Measurements from ENCODE around the gene ALK.

- TF ChIP-seq JUNB (IDR thresholded peaks at IDR 0.05) (no peak), CTCF (IDR thresholded peaks at IDR 0.05 in 2 of 3, conservative IDR thresholded peaks at IDR 0.05 in 1 of 3; ENCODE audit: control insufficient read depth in 2 of 3, extremely low read depth in 1 of 3, insufficient read depth in 1 of 3, low read depth in 3 of 3, low read length in 3 of 3) (no peak), EZH2 (IDR thresholded peaks at IDR 0.05; ENCODE audit: borderline replicate concordance, control insufficient read depth, low read depth, low read length) (no peak), POU2F2 (IDR thresholded peaks at IDR 0.05; ENCODE audit: borderline replicate concordance, low read depth, low read length) (no peak), RB1 (IDR thresholded peaks at IDR 0.05; ENCODE audit: borderline replicate concordance) (no peak), FOXK2 (IDR thresholded peaks at IDR 0.05) (no peak), ZNF274 (IDR thresholded peaks at IDR 0.05; ENCODE audit: insufficient read depth, insufficient read length) (no peak)
- TF ChIP-seq, protein P1, sequence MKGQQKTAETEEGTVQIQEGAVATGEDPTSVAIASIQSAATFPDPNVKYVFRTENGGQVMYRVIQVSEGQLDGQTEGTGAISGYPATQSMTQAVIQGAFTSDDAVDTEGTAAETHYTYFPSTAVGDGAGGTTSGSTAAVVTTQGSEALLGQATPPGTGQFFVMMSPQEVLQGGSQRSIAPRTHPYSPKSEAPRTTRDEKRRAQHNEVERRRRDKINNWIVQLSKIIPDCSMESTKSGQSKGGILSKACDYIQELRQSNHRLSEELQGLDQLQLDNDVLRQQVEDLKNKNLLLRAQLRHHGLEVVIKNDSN (IDR thresholded peaks at IDR 0.05; ENCODE audit: borderline replicate concordance, extremely low read length, insufficient read depth, low read depth, low read length) = no peak
These were observed 171.5 kb downstream of the ALK start for GRCh38 chr2:29749843-29750242.

Data from GM12878 (cell line).